ENCODE measurements around the gene RAB11FIP3.

- TF ChIP-seq CTCF (IDR thresholded peaks at IDR 0.05), result no peak
- no peak for TF ChIP-seq EP300 (IDR thresholded peaks at IDR 0.05)
- no peak for TF ChIP-seq POLR2A (IDR thresholded peaks at IDR 0.05)
Observed at GRCh38 chr16:519841-520687, 94.6 kb downstream of the RAB11FIP3 start.
